H1 (cell line): ENCODE measurements around the gene C1orf116. TPM values are rescaled to one million over a fixed set of nuclear protein-coding genes. Genes with fewer than 3 reads are reported as not detected.

Experiments used
- CBX8 ChIP-seq: fragments of 300-800, 300-1000 bp; sonication (generic); IDR thresholded peaks from 2 replicates; pipeline ENCODE4 v1.7.1; 2016; ENCODE audit warnings: low read depth, low read length, borderline replicate concordance
- HDAC6 ChIP-seq: IDR thresholded peaks from one replicate; pipeline ENCODE4 v1.7.1; 2012; ENCODE audit warnings: low read depth, mild to moderate bottlenecking, inconsistent platforms, low read length, moderate library complexity
- JUND ChIP-seq: IDR thresholded peaks from 2 replicates; pipeline ENCODE4 v1.6.1; 2011; ENCODE audit warnings: mild to moderate bottlenecking, improper control_type of control experiment, low read length
- RAD21 ChIP-seq, 2 experiments: IDR thresholded peaks in 1 of 2; conservative IDR thresholded peaks in 1 of 2; 2 replicates each; pipeline ENCODE4 v1.6.1; 2011; ENCODE audit warnings: low read depth in 2 of 2, low read length in 2 of 2, improper control_type of control experiment in 1 of 2, inconsistent platforms in 1 of 2, mild to moderate bottlenecking in 1 of 2, moderate library complexity in 1 of 2
- RBBP5 ChIP-seq: IDR thresholded peaks from 2 replicates; pipeline ENCODE4 v1.7.1; 2012; ENCODE audit warnings: low read depth, mild to moderate bottlenecking, inconsistent platforms, low read length, moderate library complexity, borderline replicate concordance
- RXRA ChIP-seq: IDR thresholded peaks from 2 replicates; pipeline ENCODE4 v1.6.1; 2011; ENCODE audit warnings: low read depth, mild to moderate bottlenecking, low read length, moderate library complexity; ENCODE audit not compliant: insufficient read depth
- SIN3A ChIP-seq, 2 experiments: IDR thresholded peaks in 1 of 2; conservative IDR thresholded peaks in 1 of 2; 2 replicates each; pipeline ENCODE4 v1.6.1; 2011 to 2012; ENCODE audit warnings: low read length in 2 of 2, improper control_type of control experiment in 1 of 2, low read depth in 1 of 2, mild to moderate bottlenecking in 1 of 2
- TCF12 ChIP-seq: IDR thresholded peaks from 2 replicates; pipeline ENCODE4 v1.6.1; 2011; ENCODE audit warnings: low read depth, mild to moderate bottlenecking, low read length
- polyA plus RNA-seq, 7 experiments: library from polyadenylated mRNA; depleted of rRNA in 3 of 7; stranded (reverse) in 5 of 7; unstranded in 2 of 7; fragments of >200 nt in 5 of 7; fragments of 200-250 nt in 2 of 7; gene quantifications; 1 replicate in 5 of 7; 2 replicates in 1 of 7; 4 replicates in 1 of 7; pipeline versions ENCODE4 v1.2.1 to v1.2.3, GENCODE V29; 2011 to 2013; ENCODE audit warnings: missing spikeins in 2 of 7, mixed read lengths in 2 of 7
- total RNA-seq: library from RNA; stranded (reverse); fragmentation: NEBNext Ultra II Directional; extraction: Animal tissue kit (Norgen Biotek cat#: 25700); gene quantifications from 2 replicates; pipeline ENCODE4 v1.2.1, GENCODE V29; 2021
- TF ChIP-seq, protein P1 (sequence below): fragments of 300-600 bp; sonication (generic); IDR thresholded peaks from 2 replicates; pipeline ENCODE4 v1.7.1; 2012; ENCODE audit warnings: low read length, moderate library complexity, mild to moderate bottlenecking, inconsistent platforms; ENCODE audit not compliant: insufficient replicate concordance
- TF ChIP-seq, protein P2 (sequence below): IDR thresholded peaks from 2 replicates; pipeline ENCODE4 v1.6.1; 2011; ENCODE audit warnings: low read depth, mild to moderate bottlenecking, low read length; ENCODE audit not compliant: insufficient read depth

The C1orf116 gene
- total and polyA plus RNA-seq, 2 of the 8 experiments (the other 6 are each of a cell fraction or from before 2014, with no cell fraction given) = 2.2 to 3.9 TPM

DNA sequence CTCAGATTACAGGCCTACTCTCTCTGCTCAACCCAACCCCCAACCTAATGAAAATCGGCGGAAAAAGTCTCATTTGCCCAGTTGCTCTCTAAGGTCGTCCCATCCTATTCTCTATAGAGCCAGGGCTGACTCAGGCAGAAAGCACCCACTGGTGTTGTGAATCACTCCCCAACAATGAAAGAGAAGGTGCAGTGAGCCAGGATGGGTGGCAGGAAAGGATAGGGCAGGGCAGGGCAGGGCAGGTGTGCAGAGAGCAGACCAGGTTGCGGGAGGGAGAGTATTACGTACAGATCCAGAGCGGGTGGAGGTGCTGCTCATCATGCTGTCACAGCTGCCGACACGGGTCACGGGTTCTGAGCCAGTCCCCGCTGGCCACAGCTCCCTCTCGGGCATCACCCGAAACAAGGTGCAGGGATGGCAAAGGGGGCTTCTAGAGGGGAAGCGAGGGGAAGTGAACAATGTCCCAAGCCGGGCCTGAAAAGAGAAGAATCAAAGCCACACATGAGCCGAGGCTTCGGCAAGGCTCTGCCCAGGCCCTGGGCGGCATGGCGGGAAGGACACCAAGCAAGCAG, 5.3 kb downstream of the C1orf116 start (continued):
- TF ChIP-seq, protein P1, sequence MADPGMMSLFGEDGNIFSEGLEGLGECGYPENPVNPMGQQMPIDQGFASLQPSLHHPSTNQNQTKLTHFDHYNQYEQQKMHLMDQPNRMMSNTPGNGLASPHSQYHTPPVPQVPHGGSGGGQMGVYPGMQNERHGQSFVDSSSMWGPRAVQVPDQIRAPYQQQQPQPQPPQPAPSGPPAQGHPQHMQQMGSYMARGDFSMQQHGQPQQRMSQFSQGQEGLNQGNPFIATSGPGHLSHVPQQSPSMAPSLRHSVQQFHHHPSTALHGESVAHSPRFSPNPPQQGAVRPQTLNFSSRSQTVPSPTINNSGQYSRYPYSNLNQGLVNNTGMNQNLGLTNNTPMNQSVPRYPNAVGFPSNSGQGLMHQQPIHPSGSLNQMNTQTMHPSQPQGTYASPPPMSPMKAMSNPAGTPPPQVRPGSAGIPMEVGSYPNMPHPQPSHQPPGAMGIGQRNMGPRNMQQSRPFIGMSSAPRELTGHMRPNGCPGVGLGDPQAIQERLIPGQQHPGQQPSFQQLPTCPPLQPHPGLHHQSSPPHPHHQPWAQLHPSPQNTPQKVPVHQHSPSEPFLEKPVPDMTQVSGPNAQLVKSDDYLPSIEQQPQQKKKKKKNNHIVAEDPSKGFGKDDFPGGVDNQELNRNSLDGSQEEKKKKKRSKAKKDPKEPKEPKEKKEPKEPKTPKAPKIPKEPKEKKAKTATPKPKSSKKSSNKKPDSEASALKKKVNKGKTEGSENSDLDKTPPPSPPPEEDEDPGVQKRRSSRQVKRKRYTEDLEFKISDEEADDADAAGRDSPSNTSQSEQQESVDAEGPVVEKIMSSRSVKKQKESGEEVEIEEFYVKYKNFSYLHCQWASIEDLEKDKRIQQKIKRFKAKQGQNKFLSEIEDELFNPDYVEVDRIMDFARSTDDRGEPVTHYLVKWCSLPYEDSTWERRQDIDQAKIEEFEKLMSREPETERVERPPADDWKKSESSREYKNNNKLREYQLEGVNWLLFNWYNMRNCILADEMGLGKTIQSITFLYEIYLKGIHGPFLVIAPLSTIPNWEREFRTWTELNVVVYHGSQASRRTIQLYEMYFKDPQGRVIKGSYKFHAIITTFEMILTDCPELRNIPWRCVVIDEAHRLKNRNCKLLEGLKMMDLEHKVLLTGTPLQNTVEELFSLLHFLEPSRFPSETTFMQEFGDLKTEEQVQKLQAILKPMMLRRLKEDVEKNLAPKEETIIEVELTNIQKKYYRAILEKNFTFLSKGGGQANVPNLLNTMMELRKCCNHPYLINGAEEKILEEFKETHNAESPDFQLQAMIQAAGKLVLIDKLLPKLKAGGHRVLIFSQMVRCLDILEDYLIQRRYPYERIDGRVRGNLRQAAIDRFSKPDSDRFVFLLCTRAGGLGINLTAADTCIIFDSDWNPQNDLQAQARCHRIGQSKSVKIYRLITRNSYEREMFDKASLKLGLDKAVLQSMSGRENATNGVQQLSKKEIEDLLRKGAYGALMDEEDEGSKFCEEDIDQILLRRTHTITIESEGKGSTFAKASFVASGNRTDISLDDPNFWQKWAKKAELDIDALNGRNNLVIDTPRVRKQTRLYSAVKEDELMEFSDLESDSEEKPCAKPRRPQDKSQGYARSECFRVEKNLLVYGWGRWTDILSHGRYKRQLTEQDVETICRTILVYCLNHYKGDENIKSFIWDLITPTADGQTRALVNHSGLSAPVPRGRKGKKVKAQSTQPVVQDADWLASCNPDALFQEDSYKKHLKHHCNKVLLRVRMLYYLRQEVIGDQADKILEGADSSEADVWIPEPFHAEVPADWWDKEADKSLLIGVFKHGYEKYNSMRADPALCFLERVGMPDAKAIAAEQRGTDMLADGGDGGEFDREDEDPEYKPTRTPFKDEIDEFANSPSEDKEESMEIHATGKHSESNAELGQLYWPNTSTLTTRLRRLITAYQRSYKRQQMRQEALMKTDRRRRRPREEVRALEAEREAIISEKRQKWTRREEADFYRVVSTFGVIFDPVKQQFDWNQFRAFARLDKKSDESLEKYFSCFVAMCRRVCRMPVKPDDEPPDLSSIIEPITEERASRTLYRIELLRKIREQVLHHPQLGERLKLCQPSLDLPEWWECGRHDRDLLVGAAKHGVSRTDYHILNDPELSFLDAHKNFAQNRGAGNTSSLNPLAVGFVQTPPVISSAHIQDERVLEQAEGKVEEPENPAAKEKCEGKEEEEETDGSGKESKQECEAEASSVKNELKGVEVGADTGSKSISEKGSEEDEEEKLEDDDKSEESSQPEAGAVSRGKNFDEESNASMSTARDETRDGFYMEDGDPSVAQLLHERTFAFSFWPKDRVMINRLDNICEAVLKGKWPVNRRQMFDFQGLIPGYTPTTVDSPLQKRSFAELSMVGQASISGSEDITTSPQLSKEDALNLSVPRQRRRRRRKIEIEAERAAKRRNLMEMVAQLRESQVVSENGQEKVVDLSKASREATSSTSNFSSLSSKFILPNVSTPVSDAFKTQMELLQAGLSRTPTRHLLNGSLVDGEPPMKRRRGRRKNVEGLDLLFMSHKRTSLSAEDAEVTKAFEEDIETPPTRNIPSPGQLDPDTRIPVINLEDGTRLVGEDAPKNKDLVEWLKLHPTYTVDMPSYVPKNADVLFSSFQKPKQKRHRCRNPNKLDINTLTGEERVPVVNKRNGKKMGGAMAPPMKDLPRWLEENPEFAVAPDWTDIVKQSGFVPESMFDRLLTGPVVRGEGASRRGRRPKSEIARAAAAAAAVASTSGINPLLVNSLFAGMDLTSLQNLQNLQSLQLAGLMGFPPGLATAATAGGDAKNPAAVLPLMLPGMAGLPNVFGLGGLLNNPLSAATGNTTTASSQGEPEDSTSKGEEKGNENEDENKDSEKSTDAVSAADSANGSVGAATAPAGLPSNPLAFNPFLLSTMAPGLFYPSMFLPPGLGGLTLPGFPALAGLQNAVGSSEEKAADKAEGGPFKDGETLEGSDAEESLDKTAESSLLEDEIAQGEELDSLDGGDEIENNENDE = no peak
- TF ChIP-seq TCF12 = no peak
- TF ChIP-seq JUND = no peak
- no peak for TF ChIP-seq CBX8
- no peak for TF ChIP-seq SIN3A (conservative IDR thresholded peaks at IDR 0.05 in 1 of 2, IDR thresholded peaks at IDR 0.05 in 1 of 2; ENCODE audit: low read depth in 1 of 2, low read length in 2 of 2)
- no peak for TF ChIP-seq HDAC6
- TF ChIP-seq, protein P2, sequence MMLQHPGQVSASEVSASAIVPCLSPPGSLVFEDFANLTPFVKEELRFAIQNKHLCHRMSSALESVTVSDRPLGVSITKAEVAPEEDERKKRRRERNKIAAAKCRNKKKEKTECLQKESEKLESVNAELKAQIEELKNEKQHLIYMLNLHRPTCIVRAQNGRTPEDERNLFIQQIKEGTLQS = no peak
- no peak for TF ChIP-seq RBBP5
- TF ChIP-seq RAD21 (IDR thresholded peaks at IDR 0.05 in 1 of 2, conservative IDR thresholded peaks at IDR 0.05 in 1 of 2; ENCODE audit: low read depth in 2 of 2, low read length in 2 of 2) = no peak
- no peak for TF ChIP-seq RXRA
